Left renal pelvis (tissue), 4 donors: ENCODE measurements around the gene RPS15. TPM values are rescaled to one million over a fixed set of nuclear protein-coding genes. Genes with fewer than 3 reads are reported as not detected.
"Not testable (repeated sequence)": the region's sequence is repeated elsewhere in the genome, so short reads cannot be mapped to it uniquely, and the experiment has no call there.

ENCODE experiments used
- DNase-seq, 4 donors: peaks; one replicate each; pipeline ENCODE4 v3.0.0-alpha.2; 2013; ENCODE audit warnings: low read depth in 4 of 4, low spot score in 3 of 4
- polyA plus RNA-seq, 4 donors: library from polyadenylated mRNA; unstranded; fragments of 120-200 nt; gene quantifications; one replicate each; pipeline ENCODE4 v1.2.1, GENCODE V29; 2013; ENCODE audit not compliant: insufficient read length in 4 of 4

Gene RPS15
- polyA plus RNA-seq, 4 donors = 544 to 886 (median 605) TPM

GRCh38 chr19:1431759-1432506 is 6.3 kb upstream of the RPS15 start:
- DNase-seq = no peak

- DNase-seq = no peak
Measured at GRCh38 chr19:1432507-1432887, 5.7 kb upstream of the RPS15 start.

- DNase-seq = no peak
Measured at GRCh38 chr19:1433119-1434039, 4.8 kb upstream of the RPS15 start.

GRCh38 chr19:1434040-1434366 is 4.2 kb upstream of the RPS15 start:
- DNase-seq = no peak

- DNase-seq = no peak
Measured at GRCh38 chr19:1434577-1435060, 3.6 kb upstream of the RPS15 start.

- no peak for DNase-seq
Measured at GRCh38 chr19:1435378-1435989, 2.7 kb upstream of the RPS15 start.

- DNase-seq = no peak
Measured at GRCh38 chr19:1437609-1438008, 587 bp upstream of the RPS15 start.

GRCh38 chr19:1438933-1439354 is 748 bp downstream of the RPS15 start:
- no peak for DNase-seq

GRCh38 chr19:1439525-1440417 is 1.6 kb downstream of the RPS15 start:
- not testable (repeated sequence) for DNase-seq

GRCh38 chr19:1440418-1440801 is 2.2 kb downstream of the RPS15 start:
- DNase-seq = no peak

GRCh38 chr19:1441022-1441426 is 2.8 kb downstream of the RPS15 start:
- no peak for DNase-seq

- no peak for DNase-seq
Measured at GRCh38 chr19:1441677-1442438, 3.7 kb downstream of the RPS15 start.

- DNase-seq = no peak
Measured at GRCh38 chr19:1445185-1445931, 7.2 kb downstream of the RPS15 start.

GRCh38 chr19:1445932-1446712 is 7.9 kb downstream of the RPS15 start:
- DNase-seq = no peak

- DNase-seq = no peak
Measured at GRCh38 chr19:1446713-1447481, 8.7 kb downstream of the RPS15 start.

- no peak for DNase-seq
Measured at GRCh38 chr19:1447504-1447903, 9.3 kb downstream of the RPS15 start.

- no peak for DNase-seq
Measured at GRCh38 chr19:1447944-1448343, 9.7 kb downstream of the RPS15 start.
